Stimulated activated CD8-positive, alpha-beta memory T cell treated with anti-CD3 and anti-CD28 coated beads, Interleukin-4, amount 100 ng/mL, for 48 hours (primary cell): ENCODE data around the gene GPER1.
A peak's percentile ranks its signal among the peaks of the same experiment; 100 is the strongest.

ENCODE experiments used
- DNase-seq: peaks from one replicate; pipeline ENCODE4 v3.0.0-alpha.2; 2020

GPER1 gene

GRCh38 chr7:1104516-1105179 is 16.7 kb downstream of the GPER1 start:
- no peak for DNase-seq

GRCh38 chr7:1105189-1105588 is 17.3 kb downstream of the GPER1 start:
- DNase-seq, result no peak

GRCh38 chr7:1106063-1106792 is 18.3 kb downstream of the GPER1 start:
- no peak for DNase-seq

GRCh38 chr7:1106793-1107421 is 19.0 kb downstream of the GPER1 start:
- no peak for DNase-seq

- no peak for DNase-seq
These were observed 20.5 kb downstream of the GPER1 start for GRCh38 chr7:1108264-1108920.

- DNase-seq, result no peak
These were observed 21.8 kb downstream of the GPER1 start for GRCh38 chr7:1109581-1110310.

- no peak for DNase-seq
These were observed 22.4 kb downstream of the GPER1 start for GRCh38 chr7:1110358-1110757.

GRCh38 chr7:1111156-1111555 is 23.2 kb downstream of the GPER1 start:
- no peak for DNase-seq

- no peak for DNase-seq
These were observed 24.2 kb downstream of the GPER1 start for GRCh38 chr7:1112109-1112508.

- DNase-seq, result no peak
These were observed 25.0 kb downstream of the GPER1 start for GRCh38 chr7:1112625-1113547.

- no peak for DNase-seq
These were observed 25.6 kb downstream of the GPER1 start for GRCh38 chr7:1113548-1113885.

- DNase-seq, result no peak
These were observed 26.2 kb downstream of the GPER1 start for GRCh38 chr7:1114088-1114487.

- DNase-seq, result no peak
These were observed 26.6 kb downstream of the GPER1 start for GRCh38 chr7:1114505-1114904.

GRCh38 chr7:1115171-1116045 is 27.5 kb downstream of the GPER1 start:
- DNase-seq, result peak; percentile 50

- DNase-seq, result peak; percentile 41
These were observed 28.6 kb downstream of the GPER1 start for GRCh38 chr7:1116383-1117008.

- DNase-seq, result no peak
These were observed 29.5 kb downstream of the GPER1 start for GRCh38 chr7:1117321-1117928.

GRCh38 chr7:1119201-1119600 is 31.3 kb downstream of the GPER1 start:
- no peak for DNase-seq

GRCh38 chr7:1120791-1121190 is 32.9 kb downstream of the GPER1 start:
- no peak for DNase-seq

- DNase-seq, result no peak
These were observed 33.6 kb downstream of the GPER1 start for GRCh38 chr7:1121476-1121875.
